H1 (cell line): ENCODE measurements around the gene RGR. TPM values are rescaled to one million over a fixed set of nuclear protein-coding genes. Genes with fewer than 3 reads are reported as not detected.

ENCODE experiments used
- CTCF ChIA-PET: fragments of 300-600 bp; sonication (Branson Sonifier 250); formaldehyde crosslinking; loops from one replicate; lab custom pipeline; 2021; ENCODE audit not compliant: partially characterized antibody; lab: Charles Lee
- POLR2A ChIA-PET: fragments of 300-600 bp; sonication (Branson Sonifier 250); formaldehyde crosslinking; loops from one replicate; lab custom pipeline; 2021; ENCODE audit warnings: inconsistent platforms; ENCODE audit not compliant: partially characterized antibody; lab: Charles Lee
- DNase-seq, 2 experiments: peaks; one replicate each; pipeline versions ENCODE4 v3.0.0 to v3.0.0-alpha.2; 2010 to 2022; ENCODE audit warnings: low spot score in 2 of 2, low read depth in 1 of 2, mixed read lengths in 1 of 2
- FAIRE-seq: peaks from 2 replicates; lab custom pipeline; 2011; peaks lifted over from hg19 to GRCh38; lab: Jason Lieb, UNC
- H2AFZ ChIP-seq: 2 replicates; pipeline ENCODE4 v1.8.1; 2012; ENCODE audit warnings: low read length, inconsistent platforms
- H2AK5ac ChIP-seq: 2 replicates; pipeline ENCODE4 v1.6.1; 2013; ENCODE audit warnings: low read depth, low read length
- H2BK120ac ChIP-seq: replicated peaks from 2 replicates; pipeline ENCODE3; 2013; ENCODE audit warnings: low read depth, low read length, inconsistent platforms
- H2BK12ac ChIP-seq: 2 replicates; pipeline ENCODE4 v1.6.1; 2013; ENCODE audit warnings: low read depth, low read length
- H2BK15ac ChIP-seq: 2 replicates; pipeline ENCODE4 v1.6.1; 2013; ENCODE audit warnings: low read length
- H2BK20ac ChIP-seq: 2 replicates; pipeline ENCODE4 v1.6.1; 2013; ENCODE audit warnings: low read length
- H2BK5ac ChIP-seq: 2 replicates; pipeline ENCODE4 v1.6.1; 2013; ENCODE audit warnings: low read depth, low read length
- H3K14ac ChIP-seq: 2 replicates; pipeline ENCODE4 v1.6.1; 2013; ENCODE audit warnings: inconsistent platforms; ENCODE audit not compliant: insufficient read length
- H3K18ac ChIP-seq: 2 replicates; pipeline ENCODE4 v1.6.1; 2013; ENCODE audit warnings: low read length; ENCODE audit errors: extremely low read depth
- H3K23ac ChIP-seq: 2 replicates; pipeline ENCODE4 v1.6.1; 2013; ENCODE audit warnings: inconsistent platforms; ENCODE audit not compliant: insufficient read length
- H3K23me2 ChIP-seq: 2 replicates; pipeline ENCODE4 v1.6.1; 2013; ENCODE audit warnings: low read depth, low read length
- H3K27ac ChIP-seq: 2 replicates; pipeline ENCODE4 v1.6.1; 2011; ENCODE audit warnings: low read depth, low read length, inconsistent platforms
- H3K27me3 ChIP-seq, 4 experiments: replicated peaks in 1 of 4; 1 replicate in 1 of 4; 2 replicates in 3 of 4; pipeline versions ENCODE4 v1.6.1 to v1.8.1; 2011 to 2013; ENCODE audit warnings: low read length in 3 of 4, mild to moderate bottlenecking in 3 of 4, inconsistent platforms in 2 of 4, mixed read lengths in 2 of 4, moderate library complexity in 1 of 4; ENCODE audit not compliant: control insufficient read depth in 3 of 4, insufficient read depth in 3 of 4; ENCODE audit errors: extremely low read depth in 1 of 4
- H3K36me3 ChIP-seq, 4 experiments: 2 replicates each; pipeline versions ENCODE4 v1.6.1 to v1.8.1; 2011 to 2013; ENCODE audit warnings: mild to moderate bottlenecking in 4 of 4, low read length in 3 of 4, moderate library complexity in 2 of 4, control low read depth in 1 of 4, inconsistent platforms in 1 of 4; ENCODE audit not compliant: insufficient read depth in 4 of 4, control insufficient read depth in 2 of 4
- H3K4ac ChIP-seq: replicated peaks from 2 replicates; pipeline ENCODE3; 2013; ENCODE audit warnings: low read length, low read depth, mixed read lengths, inconsistent platforms; ENCODE audit not compliant: insufficient read length
- H3K4me1 ChIP-seq, 4 experiments: replicated peaks in 1 of 4; 1 replicate in 1 of 4; 2 replicates in 3 of 4; pipeline versions ENCODE4 v1.6.1 to v1.8.1; 2011 to 2013; ENCODE audit warnings: low read length in 3 of 4, inconsistent platforms in 2 of 4, mixed read lengths in 1 of 4; ENCODE audit not compliant: insufficient read depth in 4 of 4, control insufficient read depth in 3 of 4
- H3K4me2 ChIP-seq, 2 experiments: 2 replicates each; pipeline versions ENCODE4 v1.6.1 to v1.8.1; 2011 to 2013; ENCODE audit warnings: low read depth in 2 of 2, low read length in 2 of 2, control low read depth in 1 of 2, inconsistent platforms in 1 of 2, mild to moderate bottlenecking in 1 of 2; ENCODE audit not compliant: insufficient read depth in 1 of 2
- H3K4me3 ChIP-seq, 4 experiments: fragments of 200-600, 300-600 bp in 1 of 4; sonication (generic), shearing (Covaris generic), sonication (Bioruptor Twin) in 1 of 4; 2 replicates each; pipeline versions ENCODE4 v1.5.1 to v1.8.1; 2011 to 2016; ENCODE audit warnings: low read length in 4 of 4, low read depth in 3 of 4, control low read depth in 2 of 4, inconsistent platforms in 2 of 4, mild to moderate bottlenecking in 2 of 4, mixed read lengths in 1 of 4, moderate library complexity in 1 of 4; ENCODE audit not compliant: insufficient read depth in 2 of 4; ENCODE audit errors: extremely low read depth in 1 of 4
- H3K56ac ChIP-seq: replicated peaks from 2 replicates; pipeline ENCODE3; 2013; ENCODE audit warnings: low read depth, mild to moderate bottlenecking, mixed read lengths, low read length, inconsistent platforms; ENCODE audit not compliant: insufficient read length
- H3K79me1 ChIP-seq: 2 replicates; pipeline ENCODE4 v1.6.1; 2013; ENCODE audit warnings: low read depth, low read length, control low read depth
- H3K79me2 ChIP-seq, 2 experiments: 2 replicates each; pipeline versions ENCODE4 v1.6.1 to v1.8.1; 2012 to 2013; ENCODE audit warnings: low read length in 2 of 2, mild to moderate bottlenecking in 2 of 2, inconsistent platforms in 1 of 2; ENCODE audit not compliant: insufficient read depth in 2 of 2, control insufficient read depth in 1 of 2
- H3K9ac ChIP-seq, 4 experiments: replicated peaks in 1 of 4; 1 replicate in 1 of 4; 2 replicates in 3 of 4; pipeline versions ENCODE4 v1.6.1 to v1.8.1; 2011 to 2013; ENCODE audit warnings: low read depth in 3 of 4, low read length in 3 of 4, control low read depth in 2 of 4, mild to moderate bottlenecking in 2 of 4, moderate library complexity in 2 of 4, inconsistent platforms in 1 of 4; ENCODE audit errors: extremely low read depth in 1 of 4
- H3K9me3 ChIP-seq, 2 experiments: 2 replicates each; pipeline versions ENCODE4 v1.6.1 to v1.8.1; 2012 to 2013; ENCODE audit warnings: mild to moderate bottlenecking in 2 of 2, moderate library complexity in 2 of 2, control low read depth in 1 of 2, inconsistent platforms in 1 of 2, low read depth in 1 of 2, low read length in 1 of 2, mixed read lengths in 1 of 2; ENCODE audit not compliant: insufficient read depth in 2 of 2
- H4K20me1 ChIP-seq, 2 experiments: replicated peaks in 1 of 2; 2 replicates each; pipeline versions ENCODE3 to v1.8.1; 2011 to 2013; ENCODE audit warnings: inconsistent platforms in 2 of 2, low read length in 2 of 2, mild to moderate bottlenecking in 1 of 2; ENCODE audit not compliant: insufficient read depth in 2 of 2, control insufficient read depth in 1 of 2
- H4K5ac ChIP-seq: 2 replicates; pipeline ENCODE4 v1.6.1; 2013; ENCODE audit warnings: low read length, low read depth, mixed read lengths, inconsistent platforms; ENCODE audit not compliant: insufficient read length
- H4K8ac ChIP-seq: 2 replicates; pipeline ENCODE4 v1.8.0; 2013; ENCODE audit warnings: mild to moderate bottlenecking, moderate library complexity, low read length, inconsistent platforms; ENCODE audit not compliant: insufficient read depth; ENCODE audit errors: extremely low read depth
- H4K91ac ChIP-seq: replicated peaks from 2 replicates; pipeline ENCODE3; 2013; ENCODE audit warnings: low read length, mixed read lengths, inconsistent platforms; ENCODE audit not compliant: insufficient read length
- ATF2 ChIP-seq: IDR thresholded peaks from 2 replicates; pipeline ENCODE4 v1.6.1; 2012; ENCODE audit warnings: low read length, inconsistent platforms
- BRCA1 ChIP-seq: IDR thresholded peaks from 2 replicates; pipeline ENCODE4 v1.6.1; 2012; ENCODE audit warnings: low read depth, low read length, improper control_type of control experiment
- CEBPB ChIP-seq: IDR thresholded peaks from 2 replicates; pipeline ENCODE4 v1.6.1; 2012; ENCODE audit warnings: low read depth, low read length
- PHF8 ChIP-seq: fragments of 200-600 bp; sonication (generic); conservative IDR thresholded peaks from 2 replicates; pipeline ENCODE4 v1.7.1; 2012; ENCODE audit warnings: low read depth, mild to moderate bottlenecking, inconsistent platforms, low read length, moderate library complexity
- RAD21 ChIP-seq, 2 experiments: IDR thresholded peaks in 1 of 2; conservative IDR thresholded peaks in 1 of 2; 2 replicates each; pipeline ENCODE4 v1.6.1; 2011; ENCODE audit warnings: low read depth in 2 of 2, low read length in 2 of 2, improper control_type of control experiment in 1 of 2, inconsistent platforms in 1 of 2, mild to moderate bottlenecking in 1 of 2, moderate library complexity in 1 of 2
- SP2 ChIP-seq: IDR thresholded peaks from 2 replicates; pipeline ENCODE4 v1.6.1; 2012; ENCODE audit warnings: mild to moderate bottlenecking, low read length, inconsistent platforms
- TAF1 ChIP-seq: IDR thresholded peaks from 2 replicates; pipeline ENCODE4 v1.6.1; 2011; ENCODE audit warnings: mild to moderate bottlenecking, low read depth, low read length
- TEAD4 ChIP-seq: IDR thresholded peaks from 2 replicates; pipeline ENCODE4 v1.6.1; 2012; ENCODE audit warnings: low read depth, low read length, inconsistent platforms, mixed read lengths
- YY1 ChIP-seq: IDR thresholded peaks from 2 replicates; pipeline ENCODE4 v1.6.1; 2011; ENCODE audit warnings: low read depth, mild to moderate bottlenecking, low read length
- WGBS, 2 experiments: shearing (Covaris generic) in 1 of 2; methylation state at CpG; one replicate each; pipeline versions ENCODE4 v1.1.6 to v1.1.7; 2013 to 2015; ENCODE audit warnings: low lambda C conversion rate in 2 of 2, mixed read lengths in 2 of 2, inconsistent platforms in 1 of 2, low coverage in 1 of 2, missing lambda C conversion rate in 1 of 2; ENCODE audit not compliant: insufficient replicate concordance in 2 of 2, insufficient coverage in 1 of 2, insufficient read length in 1 of 2; ENCODE audit errors: extremely low coverage in 1 of 2, missing lambda C conversion rate in 1 of 2; 5-methylcytosine and 5-hydroxymethylcytosine counted together
- polyA plus RNA-seq, 7 experiments: library from polyadenylated mRNA; depleted of rRNA in 3 of 7; stranded (reverse) in 5 of 7; unstranded in 2 of 7; fragments of >200 nt in 5 of 7; fragments of 200-250 nt in 2 of 7; gene quantifications; 1 replicate in 5 of 7; 2 replicates in 1 of 7; 4 replicates in 1 of 7; pipeline versions ENCODE4 v1.2.1 to v1.2.3, GENCODE V29; 2011 to 2013; ENCODE audit warnings: missing spikeins in 2 of 7, mixed read lengths in 2 of 7
- total RNA-seq: library from RNA; stranded (reverse); fragmentation: NEBNext Ultra II Directional; extraction: Animal tissue kit (Norgen Biotek cat#: 25700); gene quantifications from 2 replicates; pipeline ENCODE4 v1.2.1, GENCODE V29; 2021
- TF ChIP-seq, protein P1 (sequence below): IDR thresholded peaks from 2 replicates; pipeline ENCODE4 v1.6.1; 2012; ENCODE audit warnings: inconsistent platforms

The RGR gene
- total and polyA plus RNA-seq, 2 of the 8 experiments (the other 6 are each of a cell fraction or from before 2014, with no cell fraction given) = not detected

DNA sequence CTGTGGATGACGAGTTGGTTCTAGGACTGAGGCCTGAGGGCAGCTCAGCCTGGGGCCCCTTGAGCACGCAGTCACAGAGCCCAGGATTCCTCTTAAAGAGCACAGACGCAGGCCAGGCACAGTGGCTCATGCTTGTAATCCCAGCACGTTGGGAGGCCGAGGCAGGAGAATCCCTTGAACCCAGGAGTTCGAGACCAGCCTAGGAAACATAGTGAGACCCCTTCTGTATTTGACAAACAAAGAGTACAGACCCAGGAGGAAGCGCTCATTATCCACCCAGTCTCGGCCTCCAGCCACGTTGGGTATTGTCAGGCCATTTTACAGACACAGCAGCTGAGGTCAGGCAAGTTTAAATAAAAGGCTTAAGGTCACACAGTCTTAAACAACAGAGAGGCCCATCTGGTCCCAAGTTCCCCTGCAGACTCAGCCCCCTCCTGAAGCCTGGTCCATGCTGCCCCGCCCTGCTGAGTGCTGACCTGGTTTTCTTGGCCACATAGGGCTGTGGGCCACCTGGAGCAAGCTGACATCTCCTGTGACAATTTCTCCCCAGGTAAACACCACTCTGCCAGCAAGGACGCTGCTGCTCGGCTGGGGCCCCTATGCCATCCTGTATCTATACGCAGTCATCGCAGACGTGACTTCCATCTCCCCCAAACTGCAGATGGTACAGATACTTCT, 12.6 kb downstream of the RGR start:
- Histone ChIP-seq H3K27me3 (peaks cover 0 to 8% (median 8%) of the 10 kb centered on the region in 4 experiments; a peak in 6 of 7 replicates), H3K9ac (no peak overlapping the region), H3K79me2 (no peaks in the 10 kb centered on the region), H3K23ac (no peak overlapping the region), H3K79me1 (no peaks in the 10 kb centered on the region), H4K8ac (peak overlapping the region; percentile 22; the same call in 1 of the 2 replicates), H3K18ac (no peak overlapping the region), H3K9me3 (peaks cover 0 to 4% of the 10 kb centered on the region in 2 experiments; a peak in 1 of 4 replicates), H4K5ac (no peak overlapping the region), H2AFZ (no peak overlapping the region), H2BK12ac (no peak overlapping the region), H3K4ac (no peak overlapping the region), H4K91ac (no peak overlapping the region), H3K36me3 (no peaks in the 10 kb centered on the region), H3K4me1 (no peaks in the 10 kb centered on the region), H3K23me2 (no peaks in the 10 kb centered on the region), H3K4me2 (no peak overlapping the region), H3K14ac (no peak overlapping the region), H2BK15ac (no peak overlapping the region), H2BK120ac (no peak overlapping the region), H4K20me1 (no peaks in the 10 kb centered on the region), H2BK5ac (no peak overlapping the region), H3K56ac (no peak overlapping the region), H3K27ac (no peak overlapping the region), H2AK5ac (no peak overlapping the region), H2BK20ac (no peak overlapping the region), H3K4me3 (no peak overlapping the region)
- no peak for FAIRE-seq
- 82% methylated on average over 15 of the region's 15 CpGs; no CpG with 5 or more reads in 1 of the 2 experiments for WGBS, 2 experiments
- ChIA-PET POLR2A (interaction anchor here (1.2 kb wide), 1 partner anchor 10 kb away, joined by 3 read pairs; no protein-coding TSS in a partner anchor), CTCF (interaction anchor here (0.6 to 15.5 kb wide), 37 partner anchors 9 to 800 kb away, joined by 3 to 558 read pairs (median 4); partner anchors contain the start of genes LRIT1, LRIT2 and RGR)
- no peak for DNase-seq
- no peak for TF ChIP-seq YY1
- no peak for TF ChIP-seq TEAD4
- no peak for TF ChIP-seq PHF8
- TF ChIP-seq TAF1 = no peak
- TF ChIP-seq CEBPB = no peak
- TF ChIP-seq SP2 = no peak
- TF ChIP-seq RAD21 (IDR thresholded peaks at IDR 0.05 in 1 of 2, conservative IDR thresholded peaks at IDR 0.05 in 1 of 2; ENCODE audit: low read depth in 2 of 2, low read length in 2 of 2) = no peak
- no peak for TF ChIP-seq ATF2
- no peak for TF ChIP-seq BRCA1
- TF ChIP-seq, protein P1, sequence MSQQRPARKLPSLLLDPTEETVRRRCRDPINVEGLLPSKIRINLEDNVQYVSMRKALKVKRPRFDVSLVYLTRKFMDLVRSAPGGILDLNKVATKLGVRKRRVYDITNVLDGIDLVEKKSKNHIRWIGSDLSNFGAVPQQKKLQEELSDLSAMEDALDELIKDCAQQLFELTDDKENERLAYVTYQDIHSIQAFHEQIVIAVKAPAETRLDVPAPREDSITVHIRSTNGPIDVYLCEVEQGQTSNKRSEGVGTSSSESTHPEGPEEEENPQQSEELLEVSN = no peak
